Bronchial epithelial cell (primary cell): Measurements from ENCODE around the gene BMP3. TPM values are rescaled to one million over a fixed set of nuclear protein-coding genes. Genes with fewer than 3 reads are reported as not detected.

Source experiments
- DNase-seq: peaks from one replicate; pipeline ENCODE4 v3.0.0-alpha.2; 2010; ENCODE audit warnings: low read depth
- FAIRE-seq: peaks from 2 replicates; lab custom pipeline; 2011; peaks lifted over from hg19 to GRCh38; lab: Jason Lieb, UNC
- H3K27me3 ChIP-seq: 2 replicates; pipeline ENCODE4 v1.5.1; 2011; ENCODE audit warnings: low read length; ENCODE audit not compliant: control insufficient read depth, insufficient read depth
- H3K36me3 ChIP-seq: 2 replicates; pipeline ENCODE4 v1.5.1; 2011; ENCODE audit warnings: low read length; ENCODE audit not compliant: control insufficient read depth, insufficient read depth
- H3K4me3 ChIP-seq: 2 replicates; pipeline ENCODE4 v1.5.1; 2011; ENCODE audit warnings: mild to moderate bottlenecking, low read depth, low read length, control low read depth
- CTCF ChIP-seq: IDR thresholded peaks from 2 replicates; pipeline ENCODE4 v1.5.1; 2011; ENCODE audit warnings: mild to moderate bottlenecking, moderate library complexity, low read length, control low read depth, inconsistent platforms; ENCODE audit not compliant: insufficient read depth, severe bottlenecking
- total RNA-seq: library from RNA; depleted of rRNA; stranded (reverse); fragments of >200 nt; gene quantifications from 2 replicates; pipeline ENCODE4 v1.2.1, GENCODE V29; 2014

BMP3 gene
- total RNA-seq, 1 donor from 2014 or later, result under 0.01 TPM

GRCh38 chr4:81049907-81050306 lies 19.4 kb downstream of the BMP3 start:
- H3K4me3 ChIP-seq, result no peak overlapping the region
- H3K27me3 ChIP-seq, result peaks cover 2% of the 10 kb centered on the region
- H3K36me3 ChIP-seq, result no peaks in the 10 kb centered on the region
- no peak for TF ChIP-seq CTCF
- FAIRE-seq (no peak), DNase-seq (no peak)

- FAIRE-seq, result no peak
- peak; percentile 50 for TF ChIP-seq CTCF
- no peaks in the 10 kb centered on the region for H3K36me3 ChIP-seq
- peak; percentile 54 for DNase-seq
- peaks cover 2% of the 10 kb centered on the region for H3K27me3 ChIP-seq
- no peak overlapping the region for H3K4me3 ChIP-seq
Measured at GRCh38 chr4:81052119-81053068, 21.9 kb downstream of the BMP3 start.

- no peaks in the 10 kb centered on the region for H3K36me3 ChIP-seq
- H3K4me3 ChIP-seq, result no peak overlapping the region
- DNase-seq (peak; percentile 21), FAIRE-seq (no peak)
- TF ChIP-seq CTCF, result no peak
- H3K27me3 ChIP-seq, result peaks cover 2% of the 10 kb centered on the region
Measured at GRCh38 chr4:81058621-81059020, 28.1 kb downstream of the BMP3 start.

GRCh38 chr4:81060587-81061343 lies 30.3 kb downstream of the BMP3 start:
- no peak overlapping the region for H3K4me3 ChIP-seq
- DNase-seq, result no peak
- FAIRE-seq, result no peak
- H3K36me3 ChIP-seq, result no peaks in the 10 kb centered on the region
- H3K27me3 ChIP-seq, result peaks cover 2% of the 10 kb centered on the region
- TF ChIP-seq CTCF, result no peak

GRCh38 chr4:81061344-81061730 lies 30.8 kb downstream of the BMP3 start:
- DNase-seq (no peak), FAIRE-seq (no peak)
- no peak overlapping the region for H3K4me3 ChIP-seq
- TF ChIP-seq CTCF, result no peak
- peaks cover 2% of the 10 kb centered on the region for H3K27me3 ChIP-seq
- no peaks in the 10 kb centered on the region for H3K36me3 ChIP-seq
